Measurements from ENCODE around the gene DECR2.

DECR2 gene

GRCh38 chr16:369866-370436 lies 31.7 kb upstream of the DECR2 start:
- peak overlapping the region; percentile 64 for H3K4me3 ChIP-seq (ENCODE audit: low read length)
- H3K27ac ChIP-seq (ENCODE audit: low read length): no peak overlapping the region
- H3K9ac ChIP-seq (ENCODE audit: low read length): peak overlapping the region; percentile 39
- H3K4me1 ChIP-seq (ENCODE audit: control insufficient read depth, low read depth, low read length): no peaks in the 10 kb centered on the region
- peaks cover 54% of the 10 kb centered on the region for H3K36me3 ChIP-seq (ENCODE audit: control insufficient read depth, low read depth, low read length)
- no peaks in the 10 kb centered on the region for H3K9me3 ChIP-seq (ENCODE audit: control insufficient read depth, low read depth, low read length)
- no peaks in the 10 kb centered on the region for H3K27me3 ChIP-seq (ENCODE audit: control insufficient read depth, insufficient read depth, low read length)

GRCh38 chr16:370443-370842 lies 31.2 kb upstream of the DECR2 start, which contains the start of gene MRPL28:
Gene MRPL28 (minus strand): TSS chr16:370538. CDS start chr16:370218, 320 bp downstream.
- Histone ChIP-seq H3K4me3 (ENCODE audit: low read length) (peak within 1 kb of the TSS; percentile 64), H3K36me3 (ENCODE audit: control insufficient read depth, low read depth, low read length) (peaks cover 57% of the 10 kb centered on the region), H3K4me1 (ENCODE audit: control insufficient read depth, low read depth, low read length) (no peaks in the 10 kb centered on the region), H3K9me3 (ENCODE audit: control insufficient read depth, low read depth, low read length) (no peaks in the 10 kb centered on the region), H3K27ac (ENCODE audit: low read length) (no peak within 1 kb of the TSS), H3K27me3 (ENCODE audit: control insufficient read depth, insufficient read depth, low read length) (no peaks in the 10 kb centered on the region), H3K9ac (ENCODE audit: low read length) (peak within 1 kb of the TSS; percentile 39)

GRCh38 chr16:370979-371514 lies 30.6 kb upstream of the DECR2 start:
- Histone ChIP-seq H3K4me3 (ENCODE audit: low read length) (peak overlapping the region; percentile 30), H3K27me3 (ENCODE audit: control insufficient read depth, insufficient read depth, low read length) (no peaks in the 10 kb centered on the region), H3K9me3 (ENCODE audit: control insufficient read depth, low read depth, low read length) (no peaks in the 10 kb centered on the region), H3K36me3 (ENCODE audit: control insufficient read depth, low read depth, low read length) (peaks cover 60% of the 10 kb centered on the region), H3K27ac (ENCODE audit: low read length) (no peak overlapping the region), H3K4me1 (ENCODE audit: control insufficient read depth, low read depth, low read length) (no peaks in the 10 kb centered on the region), H3K9ac (ENCODE audit: low read length) (no peak overlapping the region)

- Histone ChIP-seq H3K4me1 (ENCODE audit: control insufficient read depth, low read depth, low read length) (no peaks in the 10 kb centered on the region), H3K4me3 (ENCODE audit: low read length) (no peak overlapping the region), H3K9ac (ENCODE audit: low read length) (no peak overlapping the region), H3K27ac (ENCODE audit: low read length) (no peak overlapping the region), H3K9me3 (ENCODE audit: control insufficient read depth, low read depth, low read length) (no peaks in the 10 kb centered on the region), H3K27me3 (ENCODE audit: control insufficient read depth, insufficient read depth, low read length) (no peaks in the 10 kb centered on the region), H3K36me3 (ENCODE audit: control insufficient read depth, low read depth, low read length) (peaks cover 63% of the 10 kb centered on the region)
These were observed 30.0 kb upstream of the DECR2 start for GRCh38 chr16:371515-372301.

GRCh38 chr16:372302-372983 lies 29.2 kb upstream of the DECR2 start:
- no peaks in the 10 kb centered on the region for H3K9me3 ChIP-seq (ENCODE audit: control insufficient read depth, low read depth, low read length)
- H3K4me3 ChIP-seq (ENCODE audit: low read length): no peak overlapping the region
- peaks cover 61% of the 10 kb centered on the region for H3K36me3 ChIP-seq (ENCODE audit: control insufficient read depth, low read depth, low read length)
- no peak overlapping the region for H3K9ac ChIP-seq (ENCODE audit: low read length)
- H3K27ac ChIP-seq (ENCODE audit: low read length): no peak overlapping the region
- H3K27me3 ChIP-seq (ENCODE audit: control insufficient read depth, insufficient read depth, low read length): no peaks in the 10 kb centered on the region
- H3K4me1 ChIP-seq (ENCODE audit: control insufficient read depth, low read depth, low read length): no peaks in the 10 kb centered on the region

GRCh38 chr16:373020-373598 lies 28.6 kb upstream of the DECR2 start:
- no peaks in the 10 kb centered on the region for H3K27me3 ChIP-seq (ENCODE audit: control insufficient read depth, insufficient read depth, low read length)
- no peaks in the 10 kb centered on the region for H3K9me3 ChIP-seq (ENCODE audit: control insufficient read depth, low read depth, low read length)
- H3K36me3 ChIP-seq (ENCODE audit: control insufficient read depth, low read depth, low read length): peaks cover 54% of the 10 kb centered on the region
- no peak overlapping the region for H3K4me3 ChIP-seq (ENCODE audit: low read length)
- H3K9ac ChIP-seq (ENCODE audit: low read length): no peak overlapping the region
- no peak overlapping the region for H3K27ac ChIP-seq (ENCODE audit: low read length)
- H3K4me1 ChIP-seq (ENCODE audit: control insufficient read depth, low read depth, low read length): no peaks in the 10 kb centered on the region

- Histone ChIP-seq H3K36me3 (ENCODE audit: control insufficient read depth, low read depth, low read length) (peaks cover 45% of the 10 kb centered on the region), H3K9me3 (ENCODE audit: control insufficient read depth, low read depth, low read length) (no peaks in the 10 kb centered on the region), H3K27ac (ENCODE audit: low read length) (no peak overlapping the region), H3K9ac (ENCODE audit: low read length) (no peak overlapping the region), H3K4me3 (ENCODE audit: low read length) (no peak overlapping the region), H3K4me1 (ENCODE audit: control insufficient read depth, low read depth, low read length) (no peaks in the 10 kb centered on the region), H3K27me3 (ENCODE audit: control insufficient read depth, insufficient read depth, low read length) (no peaks in the 10 kb centered on the region)
These were observed 27.7 kb upstream of the DECR2 start for GRCh38 chr16:373848-374615.

- no peak overlapping the region for H3K9ac ChIP-seq (ENCODE audit: low read length)
- H3K4me1 ChIP-seq (ENCODE audit: control insufficient read depth, low read depth, low read length): no peaks in the 10 kb centered on the region
- H3K27me3 ChIP-seq (ENCODE audit: control insufficient read depth, insufficient read depth, low read length): no peaks in the 10 kb centered on the region
- no peak overlapping the region for H3K27ac ChIP-seq (ENCODE audit: low read length)
- H3K9me3 ChIP-seq (ENCODE audit: control insufficient read depth, low read depth, low read length): no peaks in the 10 kb centered on the region
- no peak overlapping the region for H3K4me3 ChIP-seq (ENCODE audit: low read length)
- peaks cover 44% of the 10 kb centered on the region for H3K36me3 ChIP-seq (ENCODE audit: control insufficient read depth, low read depth, low read length)
These were observed 27.1 kb upstream of the DECR2 start for GRCh38 chr16:374616-374926.

- Histone ChIP-seq H3K4me3 (ENCODE audit: low read length) (no peak overlapping the region), H3K27ac (ENCODE audit: low read length) (no peak overlapping the region), H3K27me3 (ENCODE audit: control insufficient read depth, insufficient read depth, low read length) (no peaks in the 10 kb centered on the region), H3K4me1 (ENCODE audit: control insufficient read depth, low read depth, low read length) (no peaks in the 10 kb centered on the region), H3K9ac (ENCODE audit: low read length) (no peak overlapping the region), H3K36me3 (ENCODE audit: control insufficient read depth, low read depth, low read length) (peaks cover 44% of the 10 kb centered on the region), H3K9me3 (ENCODE audit: control insufficient read depth, low read depth, low read length) (no peaks in the 10 kb centered on the region)
These were observed 26.5 kb upstream of the DECR2 start for GRCh38 chr16:375212-375611.

- H3K4me3 ChIP-seq (ENCODE audit: low read length): no peak overlapping the region
- no peak overlapping the region for H3K27ac ChIP-seq (ENCODE audit: low read length)
- no peak overlapping the region for H3K9ac ChIP-seq (ENCODE audit: low read length)
- H3K36me3 ChIP-seq (ENCODE audit: control insufficient read depth, low read depth, low read length): peaks cover 44% of the 10 kb centered on the region
- no peaks in the 10 kb centered on the region for H3K9me3 ChIP-seq (ENCODE audit: control insufficient read depth, low read depth, low read length)
- no peaks in the 10 kb centered on the region for H3K4me1 ChIP-seq (ENCODE audit: control insufficient read depth, low read depth, low read length)
- no peaks in the 10 kb centered on the region for H3K27me3 ChIP-seq (ENCODE audit: control insufficient read depth, insufficient read depth, low read length)
These were observed 25.5 kb upstream of the DECR2 start for GRCh38 chr16:375927-376816.

All from iPS-18a (cell line).